Muscle layer of colon (tissue), 2 donors: Measurements from ENCODE around the gene TRAPPC5.

Experiments
- H3K27ac ChIP-seq: one replicate; pipeline ENCODE4 v1.7.0; 2013; ENCODE audit warnings: low read depth, mild to moderate bottlenecking, low read length, moderate library complexity
- H3K27me3 ChIP-seq, 2 donors: one replicate each; pipeline ENCODE4 v1.7.0; 2013; ENCODE audit warnings: low read length in 2 of 2, mild to moderate bottlenecking in 2 of 2; ENCODE audit not compliant: insufficient read depth in 2 of 2, control insufficient read depth in 1 of 2
- H3K36me3 ChIP-seq: one replicate; pipeline ENCODE4 v1.7.0; 2013; ENCODE audit warnings: mild to moderate bottlenecking, low read length; ENCODE audit not compliant: insufficient read depth
- H3K4me1 ChIP-seq: one replicate; pipeline ENCODE4 v1.7.0; 2013; ENCODE audit warnings: mild to moderate bottlenecking, low read length; ENCODE audit not compliant: insufficient read depth
- H3K4me3 ChIP-seq, 2 donors: one replicate each; pipeline ENCODE4 v1.7.0; 2013; ENCODE audit warnings: low read length in 2 of 2, low read depth in 1 of 2, mild to moderate bottlenecking in 1 of 2, moderate library complexity in 1 of 2
- H3K9ac ChIP-seq: one replicate; pipeline ENCODE4 v1.7.0; 2013; ENCODE audit warnings: low read length
- H3K9me3 ChIP-seq: one replicate; pipeline ENCODE4 v1.7.0; 2013; ENCODE audit warnings: mild to moderate bottlenecking, low read length
- donor health status: abdominal sarcoma.
- donor health status: Adenocarcinoma of cecum.

TRAPPC5 gene

GRCh38 chr19:7697721-7698287, 17.2 kb downstream of the TRAPPC5 start:
- H3K4me3 ChIP-seq: no peak overlapping the region
- no peaks in the 10 kb centered on the region for H3K9me3 ChIP-seq
- H3K9ac ChIP-seq: no peak overlapping the region
- H3K27me3 ChIP-seq: peaks cover 0 to 32% of the 10 kb centered on the region in 2 donors
- no peaks in the 10 kb centered on the region for H3K36me3 ChIP-seq
- H3K4me1 ChIP-seq: no peaks in the 10 kb centered on the region
- no peak overlapping the region for H3K27ac ChIP-seq

DNA sequence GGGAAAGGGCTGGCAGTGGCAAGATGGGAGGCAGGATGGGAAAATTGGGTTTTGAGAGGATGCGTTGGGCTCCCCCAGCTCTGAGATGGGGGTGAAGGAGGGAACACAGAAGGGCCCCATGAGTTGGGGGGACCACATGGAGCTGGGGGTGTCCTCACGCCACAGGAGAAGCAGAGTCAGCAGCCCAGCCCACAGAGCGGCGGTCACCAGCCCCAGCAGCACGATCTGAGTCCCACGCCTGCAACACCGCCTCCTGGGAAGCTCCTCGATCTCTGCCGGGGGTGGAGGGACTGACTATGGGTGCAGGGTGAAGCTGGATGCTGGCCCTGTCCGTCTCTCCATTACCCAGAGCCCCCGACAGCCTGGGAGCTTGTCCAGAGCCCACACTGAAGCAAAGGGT, 17.9 kb downstream of the TRAPPC5 start:
- Histone ChIP-seq H3K27ac (no peak overlapping the region), H3K9ac (no peak overlapping the region), H3K27me3 (peaks cover 0 to 32% of the 10 kb centered on the region in 2 donors), H3K9me3 (no peaks in the 10 kb centered on the region), H3K4me1 (no peaks in the 10 kb centered on the region), H3K4me3 (no peak overlapping the region), H3K36me3 (no peaks in the 10 kb centered on the region)

DNA sequence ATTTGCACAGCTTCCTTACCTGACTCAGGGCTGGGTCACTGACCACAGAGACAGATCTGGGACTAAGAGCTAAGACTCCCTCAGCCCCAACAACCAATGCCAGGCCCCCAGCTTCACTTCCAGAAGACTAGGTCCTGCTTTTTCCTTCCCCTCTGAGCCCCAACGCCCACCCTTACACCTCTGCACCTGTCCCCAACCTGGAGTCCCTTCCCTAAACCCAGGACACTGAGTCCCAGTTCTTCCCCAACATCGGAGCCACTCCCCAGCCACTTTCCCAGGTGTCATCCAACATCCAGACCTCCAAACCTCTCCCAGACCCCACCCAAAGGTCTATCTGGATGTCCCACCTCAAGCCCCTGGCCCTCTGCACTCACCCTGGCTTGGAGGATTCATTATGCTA, 18.4 kb downstream of the TRAPPC5 start:
- Histone ChIP-seq H3K27me3 (peaks cover 0 to 32% of the 10 kb centered on the region in 2 donors), H3K27ac (no peak overlapping the region), H3K4me1 (no peaks in the 10 kb centered on the region), H3K9me3 (no peaks in the 10 kb centered on the region), H3K36me3 (no peaks in the 10 kb centered on the region), H3K4me3 (no peak overlapping the region), H3K9ac (no peak overlapping the region)

- no peaks in the 10 kb centered on the region for H3K4me1 ChIP-seq
- H3K27ac ChIP-seq: no peak overlapping the region
- H3K9me3 ChIP-seq: no peaks in the 10 kb centered on the region
- no peak overlapping the region for H3K4me3 ChIP-seq
- peaks cover 0 to 32% of the 10 kb centered on the region in 2 donors for H3K27me3 ChIP-seq
- no peaks in the 10 kb centered on the region for H3K36me3 ChIP-seq
- no peak overlapping the region for H3K9ac ChIP-seq
These were observed 19.1 kb downstream of the TRAPPC5 start for GRCh38 chr19:7699417-7700401.

GRCh38 chr19:7701049-7701653, 20.5 kb downstream of the TRAPPC5 start:
- H3K9me3 ChIP-seq: no peaks in the 10 kb centered on the region
- H3K27me3 ChIP-seq: peaks cover 0 to 32% of the 10 kb centered on the region in 2 donors
- no peak overlapping the region for H3K9ac ChIP-seq
- no peaks in the 10 kb centered on the region for H3K4me1 ChIP-seq
- H3K4me3 ChIP-seq: no peak overlapping the region
- H3K36me3 ChIP-seq: no peaks in the 10 kb centered on the region
- no peak overlapping the region for H3K27ac ChIP-seq

DNA sequence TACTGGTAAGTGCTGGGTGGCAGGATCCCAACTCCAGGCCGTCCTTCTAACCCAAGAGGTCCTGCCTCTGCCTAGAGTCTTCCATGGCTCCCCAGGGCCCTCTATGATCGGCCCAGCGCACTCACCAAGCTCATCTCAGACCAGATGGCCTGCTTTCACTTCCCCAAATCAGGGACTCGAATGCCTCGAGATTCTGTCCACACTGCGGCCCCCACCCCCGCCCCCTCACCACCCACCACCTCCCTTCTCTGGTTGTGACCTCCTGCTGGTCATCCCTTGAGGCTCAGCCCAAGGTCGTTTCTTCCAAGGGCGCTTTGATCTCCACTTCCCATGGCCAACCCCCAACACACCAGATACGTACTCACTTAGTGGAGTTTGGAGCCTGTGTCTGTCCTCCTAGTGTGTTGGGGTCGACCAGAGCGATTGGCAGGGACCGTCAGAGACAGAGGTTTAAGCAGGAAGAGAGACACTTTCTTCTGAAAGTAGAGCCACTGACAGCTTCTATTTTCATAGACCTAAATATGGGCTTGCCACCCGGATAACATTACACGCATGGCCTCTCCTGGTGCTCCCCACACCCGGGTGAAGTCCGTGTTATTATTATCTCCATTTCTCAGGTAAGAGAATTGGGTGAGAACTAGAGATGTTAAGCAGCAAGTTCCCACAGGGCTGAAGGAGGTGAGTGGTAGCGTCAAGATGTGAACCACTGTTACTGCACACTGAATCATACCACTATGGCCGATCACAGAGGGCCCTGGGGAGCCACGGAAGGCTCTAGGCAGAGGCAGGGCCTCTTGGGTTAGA, 21.2 kb downstream of the TRAPPC5 start, which contains the start of gene FCER2:
Gene FCER2 (minus strand): TSS at position 478 of the 804 bp plus-strand sequence. CDS start 2,371 bp downstream, outside the sequence.
- Histone ChIP-seq H3K9me3 (no peaks in the 10 kb centered on the region), H3K27me3 (peaks cover 0 to 32% of the 10 kb centered on the region in 2 donors), H3K4me3 (no peak within 1 kb of the TSS), H3K9ac (no peak within 1 kb of the TSS), H3K4me1 (no peaks in the 10 kb centered on the region), H3K36me3 (no peaks in the 10 kb centered on the region), H3K27ac (no peak within 1 kb of the TSS)

DNA sequence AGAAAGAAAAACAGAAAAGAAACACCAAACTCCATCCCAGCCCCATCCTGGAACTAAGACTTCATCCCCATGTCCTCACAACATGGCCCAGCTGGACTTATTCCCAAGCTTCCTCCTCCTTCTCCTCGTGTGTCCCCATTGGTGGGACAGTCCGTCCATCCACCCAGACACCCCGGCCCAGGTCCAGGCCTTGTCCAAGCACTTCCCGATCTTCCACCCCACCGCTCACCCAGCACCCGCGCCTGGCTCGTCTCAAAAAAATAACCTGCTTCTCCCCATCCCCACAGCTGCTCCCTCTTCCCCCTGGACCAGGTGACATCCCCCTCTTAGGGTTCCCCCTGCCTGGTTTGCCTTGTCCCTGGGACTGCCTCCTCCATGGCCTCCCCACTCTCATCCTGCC, 22.7 kb downstream of the TRAPPC5 start:
- Histone ChIP-seq H3K4me3 (no peak overlapping the region), H3K4me1 (no peaks in the 10 kb centered on the region), H3K9me3 (no peaks in the 10 kb centered on the region), H3K36me3 (no peaks in the 10 kb centered on the region), H3K27ac (no peak overlapping the region), H3K27me3 (peaks cover 0 to 24% of the 10 kb centered on the region in 2 donors), H3K9ac (no peak overlapping the region)

- Histone ChIP-seq H3K4me1 (no peaks in the 10 kb centered on the region), H3K27me3 (peaks cover 0 to 15% of the 10 kb centered on the region in 2 donors), H3K9ac (no peak overlapping the region), H3K4me3 (no peak overlapping the region), H3K36me3 (no peaks in the 10 kb centered on the region), H3K9me3 (no peaks in the 10 kb centered on the region), H3K27ac (no peak overlapping the region)
These were observed 23.8 kb downstream of the TRAPPC5 start for GRCh38 chr19:7704280-7705060.

GRCh38 chr19:7705387-7706187, 25.0 kb downstream of the TRAPPC5 start:
- H3K27ac ChIP-seq: peak overlapping the region; percentile 52
- peaks cover 0 to 7% of the 10 kb centered on the region in 2 donors for H3K27me3 ChIP-seq
- no peaks in the 10 kb centered on the region for H3K9me3 ChIP-seq
- no peak overlapping the region for H3K4me3 ChIP-seq
- no peak overlapping the region for H3K9ac ChIP-seq
- H3K36me3 ChIP-seq: no peaks in the 10 kb centered on the region
- H3K4me1 ChIP-seq: no peaks in the 10 kb centered on the region
